KOPT-K1 (cell line): ENCODE data around the gene FOXP1.
"Not testable (repeated sequence)": the region's sequence is repeated elsewhere in the genome, so short reads cannot be mapped to it uniquely, and the experiment has no call there.

Experiments used
- H3K27ac ChIP-seq: fragments of 200-600 bp; sonication (generic); 2 replicates; pipeline ENCODE4 v1.5.1; 2016; ENCODE audit warnings: antibody characterized with exemption, mild to moderate bottlenecking, low read depth, low read length; ENCODE audit not compliant: poor library complexity, severe bottlenecking
- H3K36me3 ChIP-seq: fragments of 200-600 bp; sonication (generic); 2 replicates; pipeline ENCODE4 v1.5.1; 2017; ENCODE audit warnings: antibody characterized with exemption, mild to moderate bottlenecking, low read length, moderate library complexity; ENCODE audit not compliant: insufficient read depth
- H3K9me3 ChIP-seq: fragments of 200-600 bp; sonication (generic); 2 replicates; pipeline ENCODE4 v1.5.1; 2017; ENCODE audit warnings: antibody characterized with exemption, low read length, mild to moderate bottlenecking; ENCODE audit not compliant: insufficient read depth, poor library complexity, severe bottlenecking

The FOXP1 gene

DNA sequence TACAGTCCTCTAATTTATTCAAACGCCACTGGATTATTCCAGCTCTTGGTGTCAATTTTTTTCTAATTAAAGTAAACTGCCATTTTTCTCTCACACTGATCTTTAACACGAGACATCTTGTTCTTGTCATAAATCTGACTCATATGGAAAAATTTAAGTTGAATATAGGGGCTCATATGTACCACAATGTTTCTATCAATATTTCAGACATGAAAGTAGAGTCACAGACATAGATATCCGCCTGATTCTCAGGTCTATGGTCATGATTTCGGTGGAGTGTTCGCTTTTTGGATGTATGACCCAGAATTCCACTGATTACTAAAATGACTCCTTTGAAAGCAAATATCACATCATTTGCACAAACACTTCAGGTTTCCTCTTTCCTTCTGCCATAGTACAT lies 552.8 kb downstream of the FOXP1 start:
- H3K9me3 ChIP-seq: no peaks in the 10 kb centered on the region
- H3K27ac ChIP-seq: no peak overlapping the region
- peaks cover 12% of the 10 kb centered on the region; the same call in 1 of the 2 replicates for H3K36me3 ChIP-seq

DNA sequence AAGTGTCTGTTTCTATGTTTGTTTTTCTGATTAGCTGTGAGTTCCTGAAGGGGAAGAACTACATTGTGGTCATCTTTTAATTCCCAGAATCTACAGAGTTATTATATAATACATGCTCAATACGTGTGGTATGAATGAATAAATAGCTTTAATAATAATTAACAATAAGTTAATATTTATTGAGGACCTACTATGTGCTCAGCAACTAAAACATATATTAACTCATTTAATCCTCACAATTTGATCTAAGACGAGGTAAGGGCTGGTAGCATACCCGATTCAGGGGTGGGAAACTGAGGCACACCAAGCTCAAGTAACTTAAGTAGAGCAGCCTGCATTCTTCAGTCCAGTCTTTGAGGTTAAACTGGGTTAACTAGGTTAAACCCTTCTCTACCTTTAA lies 553.8 kb downstream of the FOXP1 start:
- Histone ChIP-seq H3K27ac (no peak overlapping the region), H3K36me3 (peaks cover 7% of the 10 kb centered on the region; the same call in 1 of the 2 replicates), H3K9me3 (no peaks in the 10 kb centered on the region)

DNA sequence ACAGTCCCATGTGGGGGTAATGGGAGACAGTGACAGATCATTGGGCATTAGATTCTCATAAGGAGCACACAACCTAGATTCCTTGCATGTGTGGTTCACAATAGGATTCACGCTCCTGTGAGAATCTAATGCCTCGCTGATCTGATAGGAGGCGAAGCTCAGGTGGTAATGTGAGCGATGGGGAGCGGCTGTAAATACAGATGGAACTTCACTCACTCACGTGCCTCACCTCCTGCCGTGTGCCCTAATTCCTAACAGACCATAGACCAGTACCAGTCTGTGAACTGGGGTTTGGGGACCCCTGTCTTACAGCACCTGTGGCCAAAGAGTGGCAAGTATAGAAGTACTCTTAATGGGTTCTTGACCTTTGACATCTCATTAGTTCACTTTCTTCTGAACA lies 554.7 kb downstream of the FOXP1 start:
- Histone ChIP-seq H3K27ac (no peak overlapping the region), H3K9me3 (no peaks in the 10 kb centered on the region), H3K36me3 (peaks cover 5% of the 10 kb centered on the region; the same call in 1 of the 2 replicates)

DNA sequence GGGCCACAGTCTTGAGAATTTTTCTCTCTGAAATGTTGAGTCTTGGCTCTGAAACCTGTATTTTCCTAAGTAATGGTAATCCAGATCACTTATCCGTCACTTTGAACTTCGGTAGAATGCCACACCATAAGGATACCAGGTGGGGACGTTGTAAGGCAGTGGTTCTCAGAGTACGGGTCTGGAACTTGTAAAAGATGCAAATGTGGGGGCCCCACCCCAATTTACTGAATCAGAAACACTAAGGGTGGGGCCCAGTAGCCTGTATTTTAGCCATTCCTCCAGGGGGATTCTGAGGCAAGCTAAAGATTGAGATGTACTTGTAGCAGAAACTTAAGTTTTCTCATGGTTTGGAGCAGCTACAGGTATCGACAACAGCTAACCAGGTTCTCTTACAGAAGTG lies 555.3 kb downstream of the FOXP1 start:
- no peak overlapping the region for H3K27ac ChIP-seq
- no peaks in the 10 kb centered on the region for H3K9me3 ChIP-seq
- peaks cover 5% of the 10 kb centered on the region; the same call in 1 of the 2 replicates for H3K36me3 ChIP-seq

DNA sequence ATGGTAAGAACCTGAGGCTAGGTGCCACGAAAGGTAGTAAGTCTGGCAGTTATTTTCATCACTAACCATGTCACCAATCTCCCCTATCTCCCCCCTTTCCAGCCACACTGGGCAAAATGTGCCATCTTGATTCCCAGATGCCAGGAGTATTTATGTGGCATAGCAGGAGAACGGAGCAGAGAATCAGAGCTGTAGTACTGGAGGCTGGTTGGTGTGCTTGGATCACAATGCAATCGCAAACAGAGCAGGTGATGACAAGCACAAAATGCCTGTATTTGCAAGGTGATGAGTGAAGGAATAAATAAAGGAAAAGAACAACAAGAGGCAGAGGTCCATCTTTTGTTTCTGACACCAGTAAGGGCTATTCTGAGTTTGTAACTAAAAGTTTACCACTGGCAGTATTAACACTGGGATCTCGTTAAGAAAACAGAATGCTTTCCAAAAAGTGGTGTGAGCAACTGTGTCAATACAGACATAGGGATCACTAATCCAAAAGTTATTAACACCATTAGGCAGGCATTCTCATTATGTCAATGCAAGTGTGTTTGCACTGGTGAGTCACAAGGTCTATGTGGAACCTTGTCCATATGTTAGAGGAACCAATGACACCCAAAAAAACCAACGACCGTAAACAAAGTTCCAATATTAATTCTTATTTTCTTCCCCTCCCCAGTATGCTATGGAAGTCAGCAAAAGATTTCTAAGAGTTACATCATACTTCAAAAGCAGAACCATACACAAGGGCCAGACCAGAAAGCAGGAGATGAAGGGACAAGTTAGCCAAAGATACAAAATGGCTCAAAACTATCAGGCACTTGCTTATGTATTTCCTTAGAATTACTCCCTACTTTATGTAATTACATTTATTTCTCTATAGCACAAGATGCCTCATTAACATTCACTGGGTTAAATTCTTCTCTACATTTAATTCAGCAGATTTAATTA lies 556.6 kb downstream of the FOXP1 start:
- no peak overlapping the region for H3K27ac ChIP-seq
- H3K36me3 ChIP-seq: peaks cover 2% of the 10 kb centered on the region; the same call in 1 of the 2 replicates

DNA sequence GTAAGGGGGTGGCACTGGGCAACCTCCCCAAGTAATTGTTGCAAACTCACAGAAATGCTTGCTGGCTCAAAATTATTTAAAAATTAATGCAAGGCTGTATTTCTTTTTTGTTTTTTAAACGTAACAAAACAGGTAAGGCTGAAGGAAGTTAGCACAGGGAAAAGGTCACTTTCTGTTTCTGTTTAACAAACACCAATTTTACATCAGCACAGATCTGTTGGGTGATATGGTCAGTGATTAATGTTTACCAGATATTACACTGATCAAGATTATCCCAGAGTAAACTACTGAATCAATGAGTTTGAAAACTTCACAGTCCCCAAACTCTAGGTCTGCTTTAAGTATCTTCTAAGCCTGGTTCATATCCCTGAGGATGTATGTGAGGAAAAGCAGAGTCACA lies 558.0 kb downstream of the FOXP1 start:
- Histone ChIP-seq H3K9me3 (no peaks in the 10 kb centered on the region), H3K27ac (no peak overlapping the region), H3K36me3 (no peaks in the 10 kb centered on the region)

More for the DNA sequence above, 556.6 kb downstream of the FOXP1 start:
- H3K9me3 ChIP-seq: no peaks in the 10 kb centered on the region

DNA sequence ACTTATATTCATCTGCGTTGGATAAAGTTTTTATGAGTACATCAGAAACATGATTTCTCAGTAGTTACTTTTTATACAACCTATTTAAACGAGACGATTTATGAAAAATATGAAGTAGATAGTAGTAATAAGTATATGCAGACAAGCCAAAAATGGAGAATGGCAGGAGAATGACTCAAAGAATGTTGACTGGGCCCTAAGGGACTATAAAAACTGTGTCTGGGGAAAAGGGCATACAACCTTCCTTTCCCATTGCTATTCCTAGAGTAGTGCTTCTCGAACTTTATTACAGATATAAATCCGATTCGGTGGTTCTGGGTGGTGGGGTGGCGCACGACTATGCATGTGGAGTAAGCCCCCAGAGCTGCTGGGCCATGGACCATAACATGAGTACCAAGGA lies 558.5 kb downstream of the FOXP1 start:
- Histone ChIP-seq H3K27ac (no peak overlapping the region), H3K36me3 (no peaks in the 10 kb centered on the region), H3K9me3 (no peaks in the 10 kb centered on the region)

DNA sequence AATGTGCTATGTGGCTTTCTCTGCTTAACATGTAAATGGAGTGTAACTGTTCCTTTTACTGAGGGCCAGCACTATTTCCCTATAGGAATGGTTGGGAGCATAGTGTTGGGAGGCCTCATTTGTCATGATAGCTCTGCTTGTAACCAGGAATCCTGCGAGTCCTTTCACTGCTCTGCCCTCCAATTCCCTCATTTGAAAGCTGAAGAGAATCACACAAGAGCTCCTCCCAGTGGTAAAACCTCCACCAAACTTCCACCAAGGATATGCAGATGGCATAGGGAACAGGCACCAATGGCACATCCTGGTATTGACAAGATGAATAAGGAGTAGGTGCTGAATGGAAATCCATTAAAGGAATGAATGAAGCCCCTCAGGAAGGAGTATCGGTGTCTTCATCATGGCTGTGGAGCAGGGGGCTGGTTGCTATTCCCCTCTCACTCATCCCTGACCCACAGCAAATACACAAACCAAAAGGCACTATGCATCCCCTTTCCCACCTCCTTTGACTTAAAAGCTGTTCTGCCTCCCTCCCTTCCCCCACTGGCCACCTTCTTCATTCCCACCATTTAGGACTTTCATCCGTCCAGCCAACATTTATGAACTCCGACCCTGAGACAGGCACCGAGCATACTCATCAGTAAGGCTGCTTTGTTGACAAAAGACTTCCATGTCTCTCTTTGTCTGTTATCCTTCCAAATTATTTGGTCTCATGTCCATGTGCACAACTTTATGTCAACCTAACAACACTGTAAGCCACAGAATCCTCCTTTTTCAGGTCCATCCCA lies 560.8 kb downstream of the FOXP1 start:
- no peaks in the 10 kb centered on the region for H3K9me3 ChIP-seq
- no peak overlapping the region for H3K27ac ChIP-seq
- H3K36me3 ChIP-seq: no peaks in the 10 kb centered on the region

DNA sequence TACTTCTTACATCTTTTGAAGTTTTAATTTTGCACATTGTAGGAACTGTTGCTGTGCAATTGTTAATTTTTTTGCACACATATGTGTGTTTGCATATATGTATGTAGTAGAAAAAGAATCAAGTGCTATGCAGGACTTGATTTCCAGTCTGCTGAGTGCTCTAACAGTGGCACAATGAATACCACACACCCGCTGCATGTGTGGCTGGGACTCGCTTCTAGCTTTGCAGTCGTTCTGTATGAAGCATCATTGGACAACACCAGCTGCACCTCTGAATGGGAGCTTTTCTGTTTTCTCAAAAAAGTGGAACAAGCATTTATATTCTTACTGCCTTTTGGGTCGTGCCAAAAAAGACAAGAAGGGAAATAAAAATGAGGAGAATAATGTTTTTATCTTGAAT lies 564.7 kb downstream of the FOXP1 start:
- H3K9me3 ChIP-seq: peaks cover 6% of the 10 kb centered on the region
- no peak overlapping the region for H3K27ac ChIP-seq
- peaks cover 12% of the 10 kb centered on the region for H3K36me3 ChIP-seq

DNA sequence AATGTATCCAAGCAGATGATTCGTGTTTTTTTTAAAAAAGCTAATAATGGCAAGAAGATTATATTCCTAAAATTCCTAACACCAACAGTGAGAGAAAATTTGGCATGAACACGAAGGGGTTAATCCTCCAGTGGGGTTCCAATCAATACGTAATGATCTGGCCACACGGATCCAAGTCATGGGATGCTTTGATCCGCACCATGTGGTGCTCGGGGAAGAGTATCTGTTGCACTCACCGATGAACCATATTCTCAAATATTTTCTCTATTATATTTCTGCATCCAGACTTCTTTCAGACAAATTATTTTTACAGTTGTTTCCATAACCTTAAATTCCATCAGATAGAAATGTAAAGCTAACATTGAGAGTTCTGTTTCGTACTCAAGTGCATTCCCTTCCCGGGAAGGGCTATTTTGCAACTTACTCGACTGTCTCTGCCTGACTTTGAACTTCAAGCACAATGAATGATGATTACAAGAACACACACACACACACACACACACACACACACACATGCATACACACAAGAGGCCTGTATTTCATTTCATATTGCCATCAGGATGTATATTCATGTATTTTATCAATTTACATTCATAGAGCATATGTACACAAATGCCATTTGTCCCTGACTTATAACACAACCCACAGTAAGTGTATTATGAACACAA lies 567.2 kb downstream of the FOXP1 start:
- H3K36me3 ChIP-seq: peaks cover 12% of the 10 kb centered on the region
- no peak overlapping the region for H3K27ac ChIP-seq
- H3K9me3 ChIP-seq: peaks cover 6% of the 10 kb centered on the region

DNA sequence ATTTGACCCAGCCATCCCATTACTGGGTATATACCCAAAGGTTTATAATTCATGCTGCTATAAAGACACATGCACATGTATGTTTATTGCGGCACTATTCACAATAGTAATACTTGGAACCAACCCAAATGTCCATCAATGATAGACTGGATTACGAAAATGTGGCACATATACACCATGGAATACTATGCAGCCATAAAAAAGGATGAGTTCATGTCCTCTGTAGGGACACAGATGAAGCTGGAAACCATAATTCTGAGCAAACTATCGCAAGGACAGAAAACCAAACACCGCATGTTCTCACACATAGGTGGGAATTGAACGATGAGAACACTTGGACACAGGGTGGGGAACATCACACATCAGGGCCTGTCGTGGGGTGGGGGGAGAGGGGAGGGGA lies 568.9 kb downstream of the FOXP1 start:
- H3K27ac ChIP-seq: not testable (repeated sequence)
- peaks cover 12% of the 10 kb centered on the region for H3K36me3 ChIP-seq

DNA sequence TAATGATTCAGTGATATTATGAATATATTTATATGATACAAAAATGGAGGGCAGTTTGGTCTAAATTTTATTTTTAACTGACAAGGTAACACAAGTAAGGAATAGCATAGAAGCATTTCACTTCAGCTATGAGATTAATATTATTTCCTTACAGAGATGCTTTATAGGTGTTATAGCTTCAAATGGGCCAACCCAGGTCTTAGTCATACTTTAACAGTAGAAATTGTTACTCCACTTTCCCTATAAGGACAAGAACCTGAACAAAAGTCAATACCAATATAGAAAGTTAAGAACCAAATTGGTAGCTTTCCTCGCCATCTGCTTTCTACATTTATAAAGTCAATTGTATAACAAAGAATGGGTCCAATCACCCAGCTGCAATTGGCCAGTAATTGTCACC lies 570.6 kb downstream of the FOXP1 start:
- Histone ChIP-seq H3K27ac (no peak overlapping the region), H3K9me3 (peaks cover 6% of the 10 kb centered on the region), H3K36me3 (peaks cover 12% of the 10 kb centered on the region)

More for the DNA sequence above, 568.9 kb downstream of the FOXP1 start:
- H3K9me3 ChIP-seq: not testable (repeated sequence)

DNA sequence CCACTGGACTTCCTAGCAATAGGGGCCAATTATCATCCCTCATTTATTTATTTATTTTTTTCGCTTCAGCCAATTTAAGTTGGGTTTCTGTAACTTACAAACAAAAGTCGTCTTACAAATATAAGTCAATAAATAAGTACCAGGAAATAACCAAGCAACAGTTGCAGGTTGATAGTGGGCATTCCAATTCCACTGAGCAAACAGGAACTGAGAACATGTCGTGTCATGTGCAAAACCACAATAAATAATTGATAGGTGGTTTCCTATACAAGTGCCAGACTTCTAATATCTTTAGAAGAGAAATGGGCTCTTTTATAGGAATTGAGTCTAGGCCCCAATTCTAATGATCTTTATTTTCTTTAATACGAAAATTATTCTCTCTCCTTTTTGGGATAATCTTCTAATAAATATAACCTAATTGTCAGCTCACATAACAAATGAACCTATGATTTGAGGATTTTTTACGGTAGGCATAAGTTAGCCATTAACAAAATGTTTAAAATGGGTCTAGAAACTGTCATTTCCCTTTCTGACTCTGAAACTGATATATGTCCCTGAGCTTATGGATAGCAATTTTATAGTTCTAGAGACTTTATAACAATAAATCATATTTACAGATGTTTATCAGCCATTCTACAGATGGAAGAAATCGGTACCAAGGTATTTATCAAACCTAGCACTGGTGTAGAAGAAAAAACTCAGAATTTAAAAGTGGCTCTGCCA lies 571.8 kb downstream of the FOXP1 start:
- Histone ChIP-seq H3K9me3 (peaks cover 6% of the 10 kb centered on the region), H3K36me3 (peaks cover 12% of the 10 kb centered on the region), H3K27ac (no peak overlapping the region)

DNA sequence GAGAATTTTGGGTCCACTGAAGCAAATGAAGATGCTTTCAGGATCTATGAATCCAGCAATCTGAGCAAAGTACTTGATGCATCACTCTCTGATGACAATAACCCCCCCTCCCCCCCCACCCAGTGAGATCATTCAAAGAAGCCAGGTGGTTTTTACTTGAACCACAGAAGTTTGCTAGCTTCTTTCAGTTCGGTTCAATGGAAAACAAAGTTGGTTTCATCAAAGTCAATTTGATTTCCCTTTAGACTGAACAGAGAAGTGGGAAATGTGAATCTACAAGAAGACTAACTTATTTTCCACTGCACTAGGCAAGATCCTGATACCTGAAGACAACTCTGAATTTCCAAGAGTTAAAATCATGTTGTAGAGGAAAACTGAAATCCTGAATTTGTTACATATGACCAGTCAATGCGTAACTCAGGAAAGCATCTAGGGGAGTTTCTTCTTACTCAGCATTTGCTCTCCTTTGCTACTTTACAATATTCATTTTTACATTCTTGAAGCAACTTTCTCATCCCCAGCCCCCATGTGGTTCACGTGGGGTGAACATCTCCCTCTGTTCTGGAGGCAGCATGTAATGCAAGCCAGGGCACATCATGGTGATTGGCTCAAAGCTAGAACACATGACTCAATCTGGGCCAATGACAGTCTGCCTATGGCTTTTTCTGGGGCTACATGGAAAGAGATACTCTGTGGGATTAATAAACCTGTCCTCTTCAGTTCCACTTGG lies 572.6 kb downstream of the FOXP1 start:
- peaks cover 12% of the 10 kb centered on the region for H3K36me3 ChIP-seq
- no peak overlapping the region for H3K27ac ChIP-seq
- H3K9me3 ChIP-seq: peaks cover 6% of the 10 kb centered on the region
